ENCODE results near the gene DACT2.

DACT2 gene

GRCh38 chr6:168261234-168261633 lies 58.3 kb downstream of the DACT2 start:
- Mint-ChIP-seq H3K4me1 (no peaks in the 10 kb centered on the region), H3K27me3 (peaks cover 9% of the 10 kb centered on the region), H3K9me3 (peaks cover 14% of the 10 kb centered on the region), H3K27ac (no peak overlapping the region), H3K36me3 (no peaks in the 10 kb centered on the region), H3K4me3 (no peak overlapping the region)
- no peak for ATAC-seq

- H3K9me3 Mint-ChIP-seq: peaks cover 17% of the 10 kb centered on the region
Measured at GRCh38 chr6:168260420-168260987, 59.1 kb downstream of the DACT2 start.

GRCh38 chr6:168258795-168259194 lies 60.8 kb downstream of the DACT2 start:
- H3K9me3 Mint-ChIP-seq: peaks cover 22% of the 10 kb centered on the region
- no peak overlapping the region for H3K27ac Mint-ChIP-seq
- peaks cover 9% of the 10 kb centered on the region for H3K27me3 Mint-ChIP-seq
- H3K4me1 Mint-ChIP-seq: no peaks in the 10 kb centered on the region
- ATAC-seq: no peak
- no peaks in the 10 kb centered on the region for H3K36me3 Mint-ChIP-seq
- no peak overlapping the region for H3K4me3 Mint-ChIP-seq

More at GRCh38 chr6:168260420-168260987, 59.1 kb downstream of the DACT2 start:
- Mint-ChIP-seq H3K4me3 (no peak overlapping the region), H3K4me1 (no peaks in the 10 kb centered on the region), H3K27ac (no peak overlapping the region), H3K36me3 (no peaks in the 10 kb centered on the region), H3K27me3 (peaks cover 9% of the 10 kb centered on the region)
- ATAC-seq: no peak

GRCh38 chr6:168256940-168257339 lies 62.6 kb downstream of the DACT2 start:
- Mint-ChIP-seq H3K4me1 (no peaks in the 10 kb centered on the region), H3K9me3 (peaks cover 22% of the 10 kb centered on the region), H3K27ac (no peak overlapping the region), H3K36me3 (no peaks in the 10 kb centered on the region), H3K4me3 (no peak overlapping the region), H3K27me3 (peaks cover 9% of the 10 kb centered on the region)
- ATAC-seq: no peak
